Breast epithelium (tissue), 3 donors: ENCODE data around the gene TMEM30B.

ENCODE experiments used
- POLR2A ChIP-seq: fragments of 450-650 bp; IDR thresholded peaks from one replicate; pipeline ENCODE4 v1.6.1; 2016; ENCODE audit warnings: antibody characterized with exemption, mild to moderate bottlenecking, moderate library complexity
- POLR2AphosphoS5 ChIP-seq, 3 donors: sonication (generic); formaldehyde crosslinking; IDR thresholded peaks; one replicate each; pipeline ENCODE4 v1.6.1; 2017; ENCODE audit warnings: antibody characterized with exemption in 3 of 3
- TF ChIP-seq, protein P1 (sequence below), 3 donors: fragments of 450-650 bp; IDR thresholded peaks; one replicate each; pipeline ENCODE4 v1.5.1; 2016 to 2017; ENCODE audit warnings: antibody characterized with exemption in 3 of 3, mild to moderate bottlenecking in 3 of 3, moderate library complexity in 3 of 3

DNA sequence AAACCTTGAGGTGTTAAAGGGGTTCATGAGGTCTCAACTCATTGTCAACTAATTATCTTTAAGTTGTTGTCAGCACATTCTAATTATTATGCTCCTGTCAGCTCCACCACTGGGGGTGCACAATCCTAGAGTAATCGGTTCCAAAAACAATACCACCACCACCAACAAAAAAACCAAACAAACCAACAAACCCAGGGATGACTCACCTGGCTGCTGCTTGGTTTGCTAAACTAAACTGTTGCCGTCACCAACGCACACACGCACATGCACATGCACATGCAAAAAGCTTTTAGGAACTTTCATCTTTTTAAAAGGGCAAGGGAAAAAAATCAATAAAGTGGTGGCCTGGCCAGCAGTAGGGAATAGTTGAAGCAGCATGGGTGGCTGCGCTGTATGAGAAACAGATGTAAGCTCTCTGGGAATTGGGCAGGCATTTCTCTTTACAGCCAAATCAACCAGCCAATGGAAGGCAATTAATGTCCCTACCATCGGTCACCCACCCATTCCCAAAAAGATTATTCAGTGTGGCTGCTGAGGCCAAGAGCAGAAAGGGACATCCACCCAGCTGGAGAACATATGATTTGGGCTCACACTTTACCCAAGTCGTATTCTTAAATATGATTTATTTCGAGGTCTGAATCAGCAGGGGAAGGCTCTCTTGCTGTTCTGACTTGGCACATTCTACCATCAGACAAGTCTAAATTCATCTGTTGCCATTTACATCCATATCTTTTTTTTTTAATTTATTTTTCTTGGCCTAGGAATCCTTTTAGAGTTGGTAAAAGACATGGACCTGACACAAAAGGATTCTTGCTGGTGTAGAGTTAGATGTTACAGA is 20.0 kb downstream of the TMEM30B start:
- TF ChIP-seq POLR2A, result no peak
- TF ChIP-seq, protein P1, sequence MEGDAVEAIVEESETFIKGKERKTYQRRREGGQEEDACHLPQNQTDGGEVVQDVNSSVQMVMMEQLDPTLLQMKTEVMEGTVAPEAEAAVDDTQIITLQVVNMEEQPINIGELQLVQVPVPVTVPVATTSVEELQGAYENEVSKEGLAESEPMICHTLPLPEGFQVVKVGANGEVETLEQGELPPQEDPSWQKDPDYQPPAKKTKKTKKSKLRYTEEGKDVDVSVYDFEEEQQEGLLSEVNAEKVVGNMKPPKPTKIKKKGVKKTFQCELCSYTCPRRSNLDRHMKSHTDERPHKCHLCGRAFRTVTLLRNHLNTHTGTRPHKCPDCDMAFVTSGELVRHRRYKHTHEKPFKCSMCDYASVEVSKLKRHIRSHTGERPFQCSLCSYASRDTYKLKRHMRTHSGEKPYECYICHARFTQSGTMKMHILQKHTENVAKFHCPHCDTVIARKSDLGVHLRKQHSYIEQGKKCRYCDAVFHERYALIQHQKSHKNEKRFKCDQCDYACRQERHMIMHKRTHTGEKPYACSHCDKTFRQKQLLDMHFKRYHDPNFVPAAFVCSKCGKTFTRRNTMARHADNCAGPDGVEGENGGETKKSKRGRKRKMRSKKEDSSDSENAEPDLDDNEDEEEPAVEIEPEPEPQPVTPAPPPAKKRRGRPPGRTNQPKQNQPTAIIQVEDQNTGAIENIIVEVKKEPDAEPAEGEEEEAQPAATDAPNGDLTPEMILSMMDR (IDR thresholded peaks at IDR 0.05), result no peak
- TF ChIP-seq POLR2AphosphoS5 (IDR thresholded peaks at IDR 0.05), result no peak
